SU-DHL-6 (cell line): ENCODE measurements around the gene ZNF516.

ENCODE experiments used
- H2AFZ ChIP-seq: fragments of 200-600 bp; sonication (generic); 2 replicates; pipeline ENCODE4 v1.6.1; 2014; ENCODE audit warnings: low read depth, mild to moderate bottlenecking, moderate library complexity, mixed read lengths, antibody characterized with exemption, low read length; ENCODE audit not compliant: severe bottlenecking
- H3F3A ChIP-seq: fragments of 200-600 bp; shearing (Covaris generic); 2 replicates; pipeline ENCODE4 v1.6.0; 2016; ENCODE audit warnings: antibody characterized with exemption, mild to moderate bottlenecking; ENCODE audit not compliant: insufficient read depth
- H3K27ac ChIP-seq: fragments of 200-600 bp; sonication (generic); 2 replicates; pipeline ENCODE4 v1.5.1; 2016; ENCODE audit warnings: low read depth, mild to moderate bottlenecking, low read length, moderate library complexity, mixed read lengths
- H3K27me3 ChIP-seq: fragments of 200-600 bp; sonication (generic), shearing (Covaris generic); 2 replicates; pipeline ENCODE4 v1.6.0; 2014; ENCODE audit warnings: mild to moderate bottlenecking, low read length
- H3K36me3 ChIP-seq: fragments of 200-600 bp; sonication (generic); 2 replicates; pipeline ENCODE4 v1.6.1; 2014; ENCODE audit warnings: mild to moderate bottlenecking, low read length, mixed read lengths
- H3K4me2 ChIP-seq: fragments of 300-600, 200-600 bp; shearing (Covaris generic), sonication (generic); 2 replicates; pipeline ENCODE4 v1.6.0; 2014; ENCODE audit warnings: low read length, low read depth, mild to moderate bottlenecking; ENCODE audit not compliant: poor library complexity, severe bottlenecking
- H3K4me3 ChIP-seq: fragments of 200-600 bp; sonication (generic); 2 replicates; pipeline ENCODE4 v1.5.1; 2014; ENCODE audit warnings: antibody characterized with exemption, low read length, mild to moderate bottlenecking, mixed read lengths; ENCODE audit not compliant: insufficient read depth, poor library complexity, severe bottlenecking
- H3K79me2 ChIP-seq: fragments of 200-600 bp; sonication (generic); 2 replicates; pipeline ENCODE4 v1.6.1; 2014; ENCODE audit warnings: mild to moderate bottlenecking, low read length, moderate library complexity; ENCODE audit not compliant: insufficient read depth
- H3K9ac ChIP-seq: fragments of 200-600 bp; sonication (generic); 2 replicates; pipeline ENCODE4 v1.7.0; 2014; ENCODE audit warnings: mild to moderate bottlenecking, low read length
- H3K9me2 ChIP-seq: fragments of 200-600 bp; sonication (generic); replicated peaks from 2 replicates; pipeline ENCODE4 v1.6.1; 2014; ENCODE audit warnings: low read length; ENCODE audit not compliant: insufficient read depth
- H3K9me3 ChIP-seq: fragments of 200-600 bp; sonication (generic); 2 replicates; pipeline ENCODE4 v1.6.1; 2014; ENCODE audit warnings: low read length, mixed read lengths; ENCODE audit not compliant: insufficient read depth
- H4K20me1 ChIP-seq: fragments of 200-600 bp; sonication (generic); 2 replicates; pipeline ENCODE4 v1.6.1; 2014; ENCODE audit warnings: low read depth, mild to moderate bottlenecking, antibody characterized with exemption, low read length, moderate library complexity, mixed read lengths
- EZH2phosphoT487 ChIP-seq: fragments of 200-600 bp; sonication (generic), shearing (Covaris generic); conservative IDR thresholded peaks from 2 replicates; pipeline ENCODE4 v1.6.1; 2018; ENCODE audit warnings: mild to moderate bottlenecking, antibody characterized with exemption, low read length, moderate library complexity, mixed read lengths
- TF ChIP-seq, protein P1 (sequence below): fragments of 200-600 bp; sonication (generic); IDR thresholded peaks from one replicate; pipeline ENCODE4 v1.5.1; 2017; ENCODE audit warnings: antibody characterized with exemption, mild to moderate bottlenecking, low read length, moderate library complexity; ENCODE audit not compliant: insufficient read depth, poor library complexity, severe bottlenecking

Gene ZNF516

DNA sequence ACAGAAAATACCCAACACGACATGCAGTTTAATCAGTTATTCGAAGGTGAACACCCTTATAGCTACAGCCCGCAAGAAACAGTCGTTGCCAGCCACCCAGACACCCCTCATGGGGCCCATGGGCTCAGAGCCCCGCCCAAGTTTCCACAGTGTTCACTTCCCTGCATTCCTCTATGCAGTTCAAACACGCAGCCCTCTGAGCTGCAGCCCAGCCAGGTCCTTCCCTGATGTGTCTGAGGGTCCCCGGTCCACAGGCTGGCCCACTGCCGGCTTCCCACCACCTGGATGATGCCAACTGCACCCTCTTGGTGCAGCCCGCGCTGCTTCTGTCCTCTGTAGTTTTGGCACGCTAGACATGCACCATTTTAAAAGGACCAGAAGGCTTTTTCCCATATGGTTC lies 87.4 kb downstream of the ZNF516 start:
- no peak overlapping the region for H3K9ac ChIP-seq
- H2AFZ ChIP-seq: no peak overlapping the region
- H4K20me1 ChIP-seq: peaks cover 6% of the 10 kb centered on the region; the same call in 1 of the 2 replicates
- H3K9me2 ChIP-seq: no peaks in the 10 kb centered on the region
- H3F3A ChIP-seq: no peaks in the 10 kb centered on the region
- H3K79me2 ChIP-seq: peaks cover 62% of the 10 kb centered on the region
- H3K4me3 ChIP-seq: no peak overlapping the region
- H3K27ac ChIP-seq: no peak overlapping the region
- no peaks in the 10 kb centered on the region for H3K36me3 ChIP-seq
- H3K27me3 ChIP-seq: no peaks in the 10 kb centered on the region
- no peak for TF ChIP-seq EZH2phosphoT487
- TF ChIP-seq, protein P1, sequence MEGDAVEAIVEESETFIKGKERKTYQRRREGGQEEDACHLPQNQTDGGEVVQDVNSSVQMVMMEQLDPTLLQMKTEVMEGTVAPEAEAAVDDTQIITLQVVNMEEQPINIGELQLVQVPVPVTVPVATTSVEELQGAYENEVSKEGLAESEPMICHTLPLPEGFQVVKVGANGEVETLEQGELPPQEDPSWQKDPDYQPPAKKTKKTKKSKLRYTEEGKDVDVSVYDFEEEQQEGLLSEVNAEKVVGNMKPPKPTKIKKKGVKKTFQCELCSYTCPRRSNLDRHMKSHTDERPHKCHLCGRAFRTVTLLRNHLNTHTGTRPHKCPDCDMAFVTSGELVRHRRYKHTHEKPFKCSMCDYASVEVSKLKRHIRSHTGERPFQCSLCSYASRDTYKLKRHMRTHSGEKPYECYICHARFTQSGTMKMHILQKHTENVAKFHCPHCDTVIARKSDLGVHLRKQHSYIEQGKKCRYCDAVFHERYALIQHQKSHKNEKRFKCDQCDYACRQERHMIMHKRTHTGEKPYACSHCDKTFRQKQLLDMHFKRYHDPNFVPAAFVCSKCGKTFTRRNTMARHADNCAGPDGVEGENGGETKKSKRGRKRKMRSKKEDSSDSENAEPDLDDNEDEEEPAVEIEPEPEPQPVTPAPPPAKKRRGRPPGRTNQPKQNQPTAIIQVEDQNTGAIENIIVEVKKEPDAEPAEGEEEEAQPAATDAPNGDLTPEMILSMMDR: no peak
- H3K9me3 ChIP-seq: no peaks in the 10 kb centered on the region
- no peak overlapping the region for H3K4me2 ChIP-seq

DNA sequence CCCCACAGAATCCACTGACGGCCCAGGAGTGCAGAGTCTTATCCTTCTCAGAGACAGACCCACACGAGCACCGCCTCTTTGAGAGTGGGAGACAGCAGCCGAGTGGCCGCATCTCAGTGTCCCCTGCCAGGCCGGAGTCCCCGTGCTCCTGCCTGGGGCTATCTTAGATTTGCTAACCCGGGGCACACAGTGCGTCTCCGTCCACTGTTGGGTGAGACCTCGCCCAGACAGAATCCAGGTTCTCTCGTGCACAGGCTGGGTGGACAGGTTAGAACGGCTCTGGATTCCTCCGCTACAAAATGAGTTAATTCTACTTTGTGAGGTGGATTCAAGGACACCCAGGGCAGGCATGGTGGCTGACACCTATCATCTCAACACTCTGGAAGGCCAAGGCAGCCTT lies 88.3 kb downstream of the ZNF516 start:
- peaks cover 6% of the 10 kb centered on the region; the same call in 1 of the 2 replicates for H4K20me1 ChIP-seq
- no peaks in the 10 kb centered on the region for H3K9me2 ChIP-seq
- H3K79me2 ChIP-seq: peaks cover 60% of the 10 kb centered on the region
- H3K4me2 ChIP-seq: no peak overlapping the region
- no peak overlapping the region for H3K27ac ChIP-seq
- H2AFZ ChIP-seq: no peak overlapping the region
- no peak overlapping the region for H3K9ac ChIP-seq
- H3K9me3 ChIP-seq: no peaks in the 10 kb centered on the region
- no peaks in the 10 kb centered on the region for H3F3A ChIP-seq
- H3K27me3 ChIP-seq: no peaks in the 10 kb centered on the region
- no peaks in the 10 kb centered on the region for H3K36me3 ChIP-seq
- H3K4me3 ChIP-seq: no peak overlapping the region
- TF ChIP-seq, protein P1: no peak
- no peak for TF ChIP-seq EZH2phosphoT487

DNA sequence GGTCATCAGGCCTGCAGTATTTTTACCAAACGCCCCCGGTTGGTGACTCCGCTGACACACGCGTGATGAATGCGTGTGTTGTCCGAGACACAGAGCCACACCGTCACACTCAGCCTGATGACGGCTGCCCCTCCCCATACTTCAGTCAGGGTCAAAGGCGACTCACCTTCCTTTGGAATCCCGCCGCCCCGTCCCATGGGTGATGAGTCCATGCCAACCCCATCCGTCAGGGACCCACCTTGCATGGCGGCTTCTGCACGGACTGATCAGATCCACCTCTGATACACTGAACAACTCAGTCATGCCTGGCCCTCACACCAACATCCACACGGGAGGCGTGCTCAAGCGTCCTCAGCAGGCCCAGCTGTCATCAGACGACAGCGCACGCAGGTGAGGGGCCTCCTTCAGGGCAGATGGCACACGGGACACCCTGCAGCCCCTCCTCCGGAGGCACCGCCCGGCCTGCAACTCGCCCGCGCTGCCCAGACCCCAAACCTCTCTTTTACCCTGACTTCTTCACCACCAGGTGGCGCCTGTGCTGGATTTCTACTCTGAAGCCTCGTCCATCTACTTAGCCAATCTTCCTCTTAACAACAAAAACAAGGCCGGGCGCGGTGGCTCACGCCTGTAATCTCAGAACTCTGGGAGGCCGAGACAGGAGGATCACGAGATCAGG lies 89.2 kb downstream of the ZNF516 start:
- Histone ChIP-seq H3K36me3 (no peaks in the 10 kb centered on the region), H3K9ac (no peak overlapping the region), H3K79me2 (peaks cover 50% of the 10 kb centered on the region), H3K4me3 (no peak overlapping the region), H3K9me2 (no peaks in the 10 kb centered on the region), H3K9me3 (no peaks in the 10 kb centered on the region), H3F3A (no peaks in the 10 kb centered on the region), H3K27me3 (no peaks in the 10 kb centered on the region), H3K4me2 (no peak overlapping the region), H3K27ac (no peak overlapping the region), H4K20me1 (peaks cover 6% of the 10 kb centered on the region; the same call in 1 of the 2 replicates), H2AFZ (no peak overlapping the region)
- no peak for TF ChIP-seq EZH2phosphoT487
- TF ChIP-seq, protein P1: peak; percentile 29
